Activated T-helper 1 cell treated with Interleukin-2 at 50 U/mL for 16 hours (primary cell): ENCODE measurements around the gene RD3L.
"Not testable (repeated sequence)": the region's sequence is repeated elsewhere in the genome, so short reads cannot be mapped to it uniquely, and the experiment has no call there.

Experiments used
- DNase-seq: peaks from one replicate; pipeline ENCODE4 v3.0.0-alpha.2; 2020; ENCODE audit warnings: low read depth

RD3L gene

DNA sequence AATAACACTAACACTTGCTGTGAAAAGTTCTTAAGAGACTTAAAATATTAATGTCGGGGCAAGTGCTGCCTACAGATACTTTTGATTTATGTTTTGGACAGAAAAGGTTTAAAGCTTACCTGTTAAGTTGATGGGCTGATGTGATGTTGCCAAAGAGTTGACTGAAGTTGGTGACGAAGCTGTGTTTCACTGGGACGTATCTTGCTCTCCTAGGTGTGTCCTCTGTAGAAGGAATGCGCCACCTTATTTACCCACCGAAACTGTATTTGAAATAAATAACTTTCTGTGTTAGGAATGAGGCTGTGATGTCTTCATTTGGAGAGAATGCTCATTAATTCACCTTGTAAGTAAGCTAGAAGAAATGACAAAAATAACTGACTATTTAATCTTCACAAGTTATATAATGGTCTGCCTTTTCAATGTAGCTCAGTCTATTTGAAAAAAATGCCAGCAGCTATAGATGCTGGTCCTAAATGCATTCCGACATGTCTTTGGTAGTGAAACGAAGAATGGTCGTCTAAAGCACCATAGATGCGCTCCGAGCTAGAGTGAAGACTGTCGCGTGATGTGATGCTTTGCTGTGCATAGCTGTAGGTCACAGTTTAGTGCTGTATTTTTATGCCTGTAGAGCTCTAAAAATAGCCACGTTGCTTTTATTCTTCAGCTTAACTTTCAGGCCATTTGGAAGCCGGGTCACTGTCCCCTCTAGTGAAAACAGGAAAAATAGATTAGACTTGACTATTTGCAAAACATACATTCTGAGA is at the start of gene RD3L:
Gene RD3L, minus strand, starts transcription at position 557 of the 764 bp plus-strand sequence. CDS start 834 bp downstream, outside the sequence.
- DNase-seq, result no peak

GRCh38 chr14:103989964-103990363 is 47.6 kb upstream of the RD3L start:
- DNase-seq, result no peak

- DNase-seq, result no peak
These were observed 46.7 kb upstream of the RD3L start for GRCh38 chr14:103989034-103989433.

DNA sequence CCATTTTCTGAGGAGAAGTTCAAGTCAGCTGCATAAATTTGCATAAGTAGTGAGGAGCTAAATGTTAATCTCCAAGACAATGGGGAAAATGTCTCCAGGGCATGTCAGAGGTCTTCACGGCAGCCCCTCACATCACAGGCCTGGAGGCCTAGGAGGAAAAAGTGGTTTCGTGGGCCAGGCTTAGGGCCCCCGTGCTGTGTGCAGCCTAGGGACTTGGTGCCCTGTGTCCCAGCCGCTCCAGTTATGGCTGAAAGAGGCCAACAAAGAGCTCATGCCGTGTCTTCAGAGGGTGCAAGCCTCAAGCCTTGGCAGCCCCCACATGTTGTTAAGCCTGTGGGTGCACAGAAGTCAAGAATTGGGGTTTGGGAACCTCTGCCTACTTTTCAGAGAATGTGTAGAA is 41.9 kb upstream of the RD3L start:
- no peak for DNase-seq

DNA sequence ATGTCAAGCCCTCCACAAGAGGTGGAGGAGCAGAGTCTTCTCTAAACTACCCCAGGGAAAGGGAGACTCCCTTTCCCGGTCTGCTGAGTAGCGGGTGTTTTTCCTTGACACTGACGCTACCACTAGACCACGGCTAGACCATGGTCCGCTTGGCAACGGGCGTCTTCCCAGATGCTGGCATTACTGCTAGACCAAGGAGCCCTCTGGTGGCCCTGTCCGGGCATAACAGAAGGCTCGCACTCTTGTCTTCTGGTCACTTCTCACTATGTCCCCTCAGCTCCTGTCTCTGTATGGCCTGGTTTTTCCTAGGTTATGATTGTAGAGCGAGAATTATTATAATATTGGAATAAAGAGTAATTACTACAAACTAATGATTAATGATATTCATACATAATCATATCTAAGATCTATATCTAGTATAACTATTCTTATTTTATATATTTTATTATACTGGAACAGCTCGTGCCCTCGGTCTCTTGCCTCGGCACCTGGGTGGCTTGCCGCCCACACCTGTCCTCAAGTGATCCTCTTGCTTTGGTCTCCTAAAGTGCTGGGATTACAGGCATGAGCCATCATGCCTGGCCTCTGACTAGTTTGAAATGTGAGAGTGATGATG is 38.4 kb upstream of the RD3L start:
- DNase-seq, result not testable (repeated sequence)

DNA sequence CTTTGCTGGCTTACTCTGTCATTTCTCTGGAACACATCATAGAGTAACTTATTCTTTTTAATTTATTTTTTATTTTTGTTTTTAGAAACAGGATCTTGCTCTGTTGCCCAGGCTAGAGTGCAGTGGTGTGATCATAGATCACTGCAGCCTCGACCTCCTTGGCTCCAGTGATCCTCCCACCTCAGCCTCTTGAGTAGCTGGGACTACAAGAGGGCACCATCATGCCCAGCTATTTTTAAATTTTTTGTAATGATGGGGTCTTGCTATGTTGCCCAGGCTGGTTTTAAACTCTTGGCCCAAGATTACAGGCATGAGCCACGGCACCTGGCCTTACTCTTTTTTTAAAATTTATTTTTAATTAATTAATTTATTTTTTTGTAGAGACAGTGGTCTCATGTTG is 32.2 kb upstream of the RD3L start:
- no peak for DNase-seq

GRCh38 chr14:103973354-103973753 is 31.0 kb upstream of the RD3L start:
- DNase-seq, result no peak

GRCh38 chr14:103969961-103970360 is 27.6 kb upstream of the RD3L start:
- DNase-seq, result no peak

DNA sequence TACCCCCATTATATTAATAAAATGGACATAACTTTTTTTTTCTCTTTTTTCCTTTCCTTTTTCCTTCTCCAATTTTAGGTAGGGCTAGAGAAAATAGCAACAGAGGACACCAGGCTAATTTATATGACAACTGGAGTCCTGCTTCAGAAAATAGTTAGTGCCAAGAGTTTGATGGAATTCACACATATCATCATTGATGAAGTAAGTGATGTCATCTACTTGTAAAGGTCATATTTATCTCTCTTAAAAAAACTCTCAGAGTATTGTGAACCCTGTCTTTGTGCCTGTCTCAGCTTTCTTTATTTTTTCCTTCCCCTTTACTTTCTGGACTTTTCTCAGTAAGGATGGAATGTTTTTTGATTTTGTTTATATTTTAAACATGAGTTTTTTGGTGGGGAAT is 24.3 kb upstream of the RD3L start:
- DNase-seq, result no peak

DNA sequence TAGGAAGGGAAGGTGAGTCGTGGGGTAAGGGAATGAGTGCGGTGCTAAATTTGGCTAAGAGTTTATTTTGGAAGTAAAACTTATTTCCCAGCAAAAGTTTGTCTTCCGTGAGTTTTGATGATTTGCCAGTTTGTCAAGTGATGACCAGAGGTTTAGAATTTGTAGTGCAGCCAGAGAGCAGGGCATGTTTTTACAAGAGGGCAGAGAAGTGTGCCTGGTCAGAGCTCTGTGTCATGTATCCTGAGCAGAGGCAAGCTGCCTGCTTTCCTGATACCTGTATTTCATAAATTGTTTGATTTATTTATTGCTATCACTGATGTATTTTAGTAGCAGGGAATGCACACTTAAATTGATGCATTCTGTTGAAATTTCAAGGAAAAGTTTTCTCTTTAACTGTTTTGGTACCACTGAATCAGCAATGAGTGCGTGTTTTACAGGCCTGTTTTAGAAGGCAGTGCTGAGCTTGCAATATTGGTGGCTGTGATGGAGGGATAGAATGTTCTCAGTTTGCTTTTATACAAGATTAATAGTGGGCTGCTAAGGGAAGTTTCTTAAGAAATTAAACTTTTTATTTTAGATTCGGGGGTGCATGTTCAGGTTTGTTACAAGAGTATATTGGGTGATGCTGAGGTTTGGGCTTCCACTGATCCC is 19.7 kb upstream of the RD3L start:
- no peak for DNase-seq

DNA sequence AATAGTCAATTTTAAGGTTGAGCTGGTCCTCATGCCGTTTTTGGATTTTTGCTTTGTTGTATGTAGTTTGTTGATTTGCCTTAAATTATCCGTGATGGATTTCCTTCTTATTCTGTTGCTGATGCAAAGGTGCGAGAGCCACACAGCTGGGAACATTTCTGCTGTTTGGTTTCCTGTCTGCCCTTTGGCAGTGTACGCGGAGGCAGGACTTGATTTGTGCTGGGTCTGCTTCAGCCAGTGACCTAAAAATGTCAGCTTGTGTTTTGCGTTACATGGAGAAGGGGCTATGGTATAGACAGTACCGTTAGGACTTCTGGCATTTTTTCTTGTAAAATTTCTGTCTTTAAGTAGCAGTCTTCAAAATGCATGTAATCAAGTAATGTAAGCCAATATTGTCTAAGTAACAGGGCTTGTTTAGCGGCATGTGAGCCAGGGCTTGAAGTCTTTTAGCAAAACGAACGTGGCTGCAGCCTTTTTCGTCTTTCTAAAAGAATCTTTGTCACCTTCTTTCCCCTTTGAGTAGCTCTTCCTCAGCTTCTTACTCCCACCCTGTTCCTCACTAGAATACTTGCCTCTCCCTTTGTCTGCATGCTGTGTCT is 18.2 kb upstream of the RD3L start:
- DNase-seq, result no peak

DNA sequence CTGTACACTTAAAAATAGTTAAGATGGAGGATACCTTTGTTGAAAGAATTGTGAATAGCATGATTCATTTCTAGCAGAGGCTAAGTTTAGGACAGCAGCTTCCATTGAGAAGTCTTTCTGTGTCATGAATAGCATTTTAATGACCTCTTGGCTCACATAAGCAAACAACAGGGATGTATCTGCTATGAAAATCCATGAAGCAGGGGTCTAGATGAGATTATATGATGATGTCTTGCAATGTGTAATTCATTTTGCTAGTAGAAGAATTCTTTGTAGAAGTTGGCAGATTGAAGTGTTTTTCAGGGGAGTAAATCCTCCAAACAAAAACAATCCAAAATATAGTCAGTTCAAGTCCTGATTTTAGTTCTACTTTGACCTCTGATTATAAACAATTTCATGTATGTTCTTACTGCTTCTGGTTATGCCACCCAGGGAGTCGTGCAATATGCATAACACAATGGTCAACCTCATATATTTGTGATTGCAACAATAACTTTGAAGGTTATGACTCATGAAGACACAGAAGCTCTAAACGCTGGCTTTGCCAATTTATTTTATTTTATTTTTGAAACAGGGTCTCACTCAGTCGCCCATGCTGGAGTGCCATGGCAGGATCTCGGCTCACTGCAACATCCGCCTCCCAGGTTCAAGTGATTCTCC is 6.9 kb upstream of the RD3L start:
- DNase-seq, result no peak

GRCh38 chr14:103948442-103948841 is 6.1 kb upstream of the RD3L start:
- DNase-seq, result no peak

- DNase-seq, result no peak
These were observed 4.6 kb upstream of the RD3L start for GRCh38 chr14:103946975-103947374.

DNA sequence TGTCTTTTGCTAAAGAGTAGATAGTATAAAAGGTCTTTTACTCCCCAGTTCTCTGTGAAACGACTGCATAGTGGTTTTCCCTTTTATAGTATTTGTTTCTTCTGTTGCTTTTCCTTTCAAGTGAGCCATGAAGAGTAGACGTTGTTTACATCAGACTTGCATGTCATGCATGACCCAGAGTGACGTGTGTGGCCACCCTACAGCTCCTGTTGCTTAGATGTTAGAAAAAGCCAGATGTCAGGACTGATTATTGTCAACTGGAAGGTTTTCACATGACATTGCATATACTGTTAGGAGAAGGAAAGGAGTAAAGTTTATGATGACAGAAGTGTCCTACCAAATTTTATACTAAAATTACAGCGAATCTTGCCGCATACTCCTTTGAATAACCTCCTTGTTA is 1.3 kb upstream of the RD3L start:
- no peak for DNase-seq

DNA sequence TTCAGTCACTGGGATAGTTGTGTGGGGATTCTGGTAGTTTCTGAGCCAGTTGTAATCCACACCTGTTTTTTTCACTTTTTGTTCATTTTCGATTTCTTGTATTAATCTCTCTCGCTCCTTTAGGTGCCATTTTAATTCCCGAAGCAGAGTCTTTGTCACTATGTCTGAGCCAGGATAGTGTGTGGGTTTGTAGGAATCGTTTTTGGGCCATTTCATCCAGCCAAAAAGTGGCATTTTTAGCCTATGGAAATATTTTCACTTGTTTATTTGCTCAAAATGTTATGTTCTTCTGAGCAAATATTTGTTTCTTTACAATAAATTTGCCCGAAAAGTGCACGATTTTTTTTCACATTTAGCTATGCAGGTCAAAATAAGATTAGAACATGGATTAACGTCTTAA is 867 bp downstream of the RD3L start:
- DNase-seq, result no peak

GRCh38 chr14:103935102-103935501 is 7.2 kb downstream of the RD3L start:
- DNase-seq, result no peak

- no peak for DNase-seq
These were observed 9.4 kb downstream of the RD3L start for GRCh38 chr14:103932791-103933490.

DNA sequence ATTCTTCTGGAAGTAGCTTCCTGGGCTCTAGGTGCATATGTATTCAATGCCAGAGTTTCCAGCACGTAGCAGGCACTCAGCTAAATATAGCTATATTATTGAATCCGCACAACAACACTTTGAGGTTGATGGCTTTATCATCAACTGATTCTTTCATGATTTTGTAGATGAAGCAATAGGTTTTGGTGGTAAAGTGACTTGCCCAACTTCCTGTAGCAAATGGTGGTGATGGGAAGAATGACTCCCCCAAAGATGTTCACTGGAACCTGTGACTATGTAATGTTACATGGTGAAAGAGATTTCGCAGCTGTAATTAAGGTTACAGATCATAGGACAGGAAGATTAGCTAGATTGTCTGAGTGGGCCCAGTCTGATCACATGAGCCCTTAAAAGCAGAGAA is 10.9 kb downstream of the RD3L start:
- DNase-seq, result no peak

GRCh38 chr14:103930051-103930604 is 12.2 kb downstream of the RD3L start:
- no peak for DNase-seq
